NCI-H1694 treated with DMSO at 0.1 percent for 48 hours (cell line): ENCODE results near the gene NUP210L.
"Not testable (repeated sequence)": the region's sequence is repeated elsewhere in the genome, so short reads cannot be mapped to it uniquely, and the experiment has no call there.

Experiments
- DNase-seq: peaks from one replicate; lab custom pipeline; 2025; lab: John Stamatoyannopoulos, UW

The NUP210L gene

GRCh38 chr1:154170547-154171222 is 15.8 kb upstream of the NUP210L start:
- DNase-seq = no peak

GRCh38 chr1:154167461-154167860 is 12.6 kb upstream of the NUP210L start:
- no peak for DNase-seq

- no peak for DNase-seq
Observed at GRCh38 chr1:154166207-154166606, 11.3 kb upstream of the NUP210L start.

- no peak for DNase-seq
Observed at GRCh38 chr1:154159554-154159953, 4.7 kb upstream of the NUP210L start.

GRCh38 chr1:154158307-154159125 is 3.6 kb upstream of the NUP210L start:
- DNase-seq = no peak

GRCh38 chr1:154157520-154158306 is 2.8 kb upstream of the NUP210L start:
- DNase-seq = no peak

GRCh38 chr1:154155251-154155650 is 378 bp upstream of the NUP210L start:
- DNase-seq = no peak

GRCh38 chr1:154154053-154154452 is 820 bp downstream of the NUP210L start:
- DNase-seq = no peak

GRCh38 chr1:154151311-154151710 is 3.6 kb downstream of the NUP210L start:
- DNase-seq = no peak

GRCh38 chr1:154148807-154149206 is 6.1 kb downstream of the NUP210L start:
- DNase-seq = no peak

- DNase-seq = not testable (repeated sequence)
Observed at GRCh38 chr1:154147505-154147904, 7.4 kb downstream of the NUP210L start.

- DNase-seq = no peak
Observed at GRCh38 chr1:154145986-154146385, 8.9 kb downstream of the NUP210L start.

GRCh38 chr1:154142358-154142757 is 12.5 kb downstream of the NUP210L start:
- DNase-seq = no peak

GRCh38 chr1:154141240-154141639 is 13.6 kb downstream of the NUP210L start:
- no peak for DNase-seq

GRCh38 chr1:154137888-154138287 is 17.0 kb downstream of the NUP210L start:
- no peak for DNase-seq

- DNase-seq = no peak
Observed at GRCh38 chr1:154133256-154133655, 21.6 kb downstream of the NUP210L start.

- DNase-seq = no peak
Observed at GRCh38 chr1:154129391-154129970, 25.4 kb downstream of the NUP210L start.

GRCh38 chr1:154123205-154123604 is 31.7 kb downstream of the NUP210L start:
- not testable (repeated sequence) for DNase-seq

GRCh38 chr1:154117642-154118041 is 37.2 kb downstream of the NUP210L start:
- DNase-seq = no peak

- DNase-seq = no peak
Observed at GRCh38 chr1:154115180-154115579, 39.7 kb downstream of the NUP210L start.

- no peak for DNase-seq
Observed at GRCh38 chr1:154104433-154105082, 50.3 kb downstream of the NUP210L start.

- not testable (repeated sequence) for DNase-seq
Observed at GRCh38 chr1:154100141-154100540, 54.7 kb downstream of the NUP210L start.
